GM12875 (cell line): Measurements from ENCODE around the gene DNAJB14.

Source experiments
- H3K4me3 ChIP-seq: one replicate; pipeline ENCODE4 v1.5.1; 2011; ENCODE audit warnings: low read depth, low read length, control low read depth
- TF ChIP-seq, protein P1 (sequence below): IDR thresholded peaks from 2 replicates; pipeline ENCODE4 v1.5.1; 2011; ENCODE audit warnings: low read depth, mild to moderate bottlenecking, control low read depth, inconsistent platforms, low read length, moderate library complexity, borderline replicate concordance; ENCODE audit not compliant: insufficient read depth

DNAJB14 gene

DNA sequence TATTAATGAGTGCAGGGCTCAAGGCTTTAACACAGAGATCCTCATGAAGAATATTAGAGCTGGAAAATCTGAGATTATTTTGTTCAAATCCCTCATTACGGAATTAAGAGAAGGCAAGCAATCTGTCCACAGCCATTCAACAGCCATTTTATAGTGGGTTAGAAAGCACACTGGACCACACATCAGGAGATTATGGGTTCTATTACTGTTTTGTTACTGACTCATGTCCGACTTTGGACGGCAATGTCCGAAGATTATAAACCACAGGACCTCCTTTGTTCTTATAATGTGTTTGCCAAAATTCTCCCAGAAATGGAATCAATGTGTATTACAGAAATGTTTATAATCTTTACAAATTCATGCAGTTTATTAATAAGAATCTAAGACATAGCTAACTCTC, 60.3 kb downstream of the DNAJB14 start:
- TF ChIP-seq, protein P1, sequence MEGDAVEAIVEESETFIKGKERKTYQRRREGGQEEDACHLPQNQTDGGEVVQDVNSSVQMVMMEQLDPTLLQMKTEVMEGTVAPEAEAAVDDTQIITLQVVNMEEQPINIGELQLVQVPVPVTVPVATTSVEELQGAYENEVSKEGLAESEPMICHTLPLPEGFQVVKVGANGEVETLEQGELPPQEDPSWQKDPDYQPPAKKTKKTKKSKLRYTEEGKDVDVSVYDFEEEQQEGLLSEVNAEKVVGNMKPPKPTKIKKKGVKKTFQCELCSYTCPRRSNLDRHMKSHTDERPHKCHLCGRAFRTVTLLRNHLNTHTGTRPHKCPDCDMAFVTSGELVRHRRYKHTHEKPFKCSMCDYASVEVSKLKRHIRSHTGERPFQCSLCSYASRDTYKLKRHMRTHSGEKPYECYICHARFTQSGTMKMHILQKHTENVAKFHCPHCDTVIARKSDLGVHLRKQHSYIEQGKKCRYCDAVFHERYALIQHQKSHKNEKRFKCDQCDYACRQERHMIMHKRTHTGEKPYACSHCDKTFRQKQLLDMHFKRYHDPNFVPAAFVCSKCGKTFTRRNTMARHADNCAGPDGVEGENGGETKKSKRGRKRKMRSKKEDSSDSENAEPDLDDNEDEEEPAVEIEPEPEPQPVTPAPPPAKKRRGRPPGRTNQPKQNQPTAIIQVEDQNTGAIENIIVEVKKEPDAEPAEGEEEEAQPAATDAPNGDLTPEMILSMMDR, result no peak
- no peak overlapping the region for H3K4me3 ChIP-seq

DNA sequence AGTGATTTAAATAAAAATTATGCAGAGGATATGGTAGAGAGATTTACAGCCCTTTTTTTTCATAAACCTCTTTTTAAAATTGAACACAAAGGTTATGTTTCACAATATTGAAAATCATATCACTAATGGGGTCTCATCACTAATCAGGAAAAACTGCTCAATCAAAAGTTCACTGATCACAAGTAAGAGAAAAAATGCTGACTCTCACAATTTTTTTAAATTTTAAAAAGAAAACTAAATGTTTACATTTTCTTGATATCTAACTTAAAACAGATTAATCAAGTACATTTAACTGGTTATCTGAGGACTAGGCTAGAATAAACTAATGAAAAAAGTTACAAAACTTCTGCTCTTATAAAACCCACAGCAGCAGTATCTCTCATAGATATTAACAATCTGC, 60.7 kb downstream of the DNAJB14 start:
- TF ChIP-seq, protein P1, result no peak
- no peak overlapping the region for H3K4me3 ChIP-seq

DNA sequence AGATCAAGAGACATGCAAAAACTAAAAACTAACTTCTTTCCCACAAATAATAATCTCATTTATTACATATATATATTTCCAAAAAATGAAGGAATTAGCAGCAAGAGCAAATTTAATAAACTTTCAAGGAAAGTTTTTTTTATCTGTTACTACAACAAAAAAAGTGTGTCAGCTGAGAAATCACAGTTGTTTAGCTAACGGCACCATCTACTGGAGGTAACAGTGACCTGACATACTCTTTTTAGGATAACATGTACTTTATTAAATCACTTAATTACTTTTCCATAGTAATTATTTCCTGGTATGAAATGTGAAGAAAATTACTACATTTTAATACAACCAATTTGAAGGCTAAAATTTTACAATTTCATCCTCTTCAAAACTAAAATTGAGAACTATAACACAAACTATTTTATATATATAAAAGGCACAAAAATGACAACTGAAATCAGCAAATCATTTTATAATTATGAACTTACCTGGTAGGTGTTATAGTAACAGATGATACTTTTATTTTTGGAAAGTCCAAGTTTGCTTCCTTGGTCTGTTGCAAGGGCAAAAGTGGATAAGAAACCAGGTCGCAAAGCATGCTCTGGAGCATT, 61.3 kb downstream of the DNAJB14 start:
- H3K4me3 ChIP-seq, result no peak overlapping the region
- TF ChIP-seq, protein P1, result peak; percentile 17; the same call in 1 of the 2 replicates

DNA sequence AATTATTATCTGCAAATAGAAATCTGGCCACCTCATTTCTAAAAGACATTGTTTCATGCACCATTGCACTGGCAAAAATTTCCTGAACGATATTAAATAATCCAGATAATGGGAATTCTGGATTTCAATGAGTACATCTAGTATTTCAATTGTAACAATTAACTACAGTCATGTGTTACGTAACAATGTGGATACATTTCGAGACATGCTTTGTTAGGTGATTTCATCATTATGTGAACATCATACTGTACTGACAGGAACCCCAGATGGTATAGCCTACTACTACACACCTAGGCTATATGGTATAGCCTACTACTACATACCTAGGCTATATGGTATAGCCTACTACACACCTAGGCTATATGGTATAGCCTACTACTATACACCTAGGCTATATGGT, 67.0 kb downstream of the DNAJB14 start:
- TF ChIP-seq, protein P1, result no peak
- no peak overlapping the region for H3K4me3 ChIP-seq

DNA sequence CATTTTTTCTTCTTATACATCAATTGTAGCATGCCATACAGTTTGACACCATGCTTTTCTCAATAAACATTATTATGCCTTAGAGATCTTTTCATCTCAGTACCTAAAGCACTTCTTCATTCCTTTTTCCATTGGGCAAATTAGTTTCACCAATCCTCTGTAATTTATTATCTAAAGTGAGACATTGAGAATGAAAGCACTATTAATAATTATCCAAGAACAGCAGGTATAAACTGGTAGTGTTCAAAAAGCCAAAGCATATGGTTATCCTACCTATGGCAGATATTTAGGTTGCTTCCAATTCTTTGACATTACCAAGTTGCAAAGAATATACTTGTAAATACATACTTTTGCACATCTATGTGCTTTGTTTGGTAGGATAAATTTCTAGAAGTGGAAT, 67.8 kb downstream of the DNAJB14 start:
- H3K4me3 ChIP-seq, result no peak overlapping the region

DNA sequence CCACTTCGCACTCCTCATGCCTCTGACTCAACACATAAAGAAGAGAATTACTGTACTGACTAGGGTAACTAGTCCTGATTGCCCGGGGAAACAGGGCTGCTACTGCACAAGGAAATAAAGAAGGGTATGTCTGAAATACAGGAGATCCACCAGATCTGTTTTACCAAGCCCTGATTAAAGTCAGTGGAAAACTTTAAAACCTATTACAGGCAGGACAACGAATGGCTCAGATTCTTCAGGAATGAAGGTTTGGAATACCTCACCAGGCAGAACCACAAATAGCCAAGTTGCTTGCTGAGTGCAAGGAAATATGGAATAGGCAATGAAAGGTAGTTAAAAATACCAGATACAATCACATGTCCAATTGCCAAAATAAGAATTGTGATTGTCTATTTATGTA, 69.5 kb downstream of the DNAJB14 start:
- TF ChIP-seq, protein P1, result no peak
- H3K4me3 ChIP-seq, result no peak overlapping the region

More for the DNA sequence above, 67.8 kb downstream of the DNAJB14 start:
- TF ChIP-seq, protein P1, result no peak

DNA sequence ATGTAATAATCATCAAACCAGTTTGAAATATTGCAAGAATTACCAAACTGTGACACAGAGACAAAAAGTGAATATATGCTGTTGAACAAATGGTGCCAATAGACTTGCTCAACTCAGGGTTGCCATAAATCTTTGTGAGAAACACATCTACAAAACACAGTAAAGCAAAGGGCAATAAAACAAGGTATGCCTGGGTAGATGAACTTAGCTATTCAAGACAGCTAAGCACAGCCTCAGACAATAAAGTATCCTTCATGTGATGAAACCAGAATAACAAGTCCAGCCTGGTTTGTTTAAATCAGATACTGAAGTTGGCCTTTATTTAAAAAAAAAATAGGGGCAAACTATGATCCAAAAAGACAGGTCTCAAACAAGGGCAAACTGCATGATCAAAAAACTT, 71.3 kb downstream of the DNAJB14 start:
- TF ChIP-seq, protein P1, result no peak
- no peak overlapping the region for H3K4me3 ChIP-seq
